Measurements from ENCODE around the gene TFPT. TPM values are rescaled to one million over a fixed set of nuclear protein-coding genes. Genes with fewer than 3 reads are reported as not detected.

Gene TFPT
- total RNA-seq, 4 donors from 2014 or later, result 7.8 to 16.5 (median 11.5) TPM

GRCh38 chr19:54141356-54141755 is 25.9 kb upstream of the TFPT start:
- TF ChIP-seq POLR2A (IDR thresholded peaks at IDR 0.05), result no peak
- H3K9me3 ChIP-seq, result no peaks in the 10 kb centered on the region
- no peak for DNase-seq (ENCODE audit: low spot score in 2 of 2)
- 61% methylated on average over 3 of the region's 3 CpGs for WGBS
- peaks cover 36% of the 10 kb centered on the region for H3K4me1 ChIP-seq
- no peaks in the 10 kb centered on the region for H3K27me3 ChIP-seq
- H3K36me3 ChIP-seq, result peaks cover 54% of the 10 kb centered on the region
- H3K27ac ChIP-seq, result no peak overlapping the region
- H3K4me3 ChIP-seq, result no peak overlapping the region

- H3K4me1 ChIP-seq, result peaks cover 51% of the 10 kb centered on the region
- no peaks in the 10 kb centered on the region for H3K9me3 ChIP-seq
- WGBS, result 27% methylated on average over 15 of the region's 31 CpGs
These were observed 23.2 kb upstream of the TFPT start for GRCh38 chr19:54138489-54139256.

GRCh38 chr19:54137699-54138488 is 22.4 kb upstream of the TFPT start, which contains the start of gene CNOT3:
CNOT3 (plus strand) TSS chr19:54137762; CDS start chr19:54142979, 5,217 bp downstream.
- Histone ChIP-seq H3K27ac (peak within 1 kb of the TSS; percentile 98), H3K27me3 (no peaks in the 10 kb centered on the region), H3K4me3 (peak within 1 kb of the TSS; percentile 100), H3K36me3 (peaks cover 19% of the 10 kb centered on the region), H3K9me3 (no peaks in the 10 kb centered on the region), H3K4me1 (peaks cover 51% of the 10 kb centered on the region)
- WGBS, result 0% methylated on average over 2 of the region's 103 CpGs
- no peak for DNase-seq (ENCODE audit: low spot score in 2 of 2)
- peak in 1 of 2 donors; percentile 71 for TF ChIP-seq POLR2A (IDR thresholded peaks at IDR 0.05)
- no peak for TF ChIP-seq EP300 (IDR thresholded peaks at IDR 0.05)
- TF ChIP-seq POLR2AphosphoS5 (IDR thresholded peaks at IDR 0.05), result peak in 1 of 3 donors; percentile 66
- TF ChIP-seq CTCF (IDR thresholded peaks at IDR 0.05), result no peak

More at GRCh38 chr19:54138489-54139256, 23.2 kb upstream of the TFPT start:
- H3K4me3 ChIP-seq, result peak overlapping the region; percentile 100
- TF ChIP-seq POLR2AphosphoS5 (IDR thresholded peaks at IDR 0.05), result no peak
- TF ChIP-seq CTCF (IDR thresholded peaks at IDR 0.05), result no peak
- TF ChIP-seq POLR2A (IDR thresholded peaks at IDR 0.05), result no peak
- no peak for TF ChIP-seq EP300 (IDR thresholded peaks at IDR 0.05)
- H3K27me3 ChIP-seq, result no peaks in the 10 kb centered on the region
- H3K27ac ChIP-seq, result peak overlapping the region; percentile 98
- no peak for DNase-seq (ENCODE audit: low spot score in 2 of 2)
- peaks cover 27% of the 10 kb centered on the region for H3K36me3 ChIP-seq

GRCh38 chr19:54136864-54137698 is 21.6 kb upstream of the TFPT start:
- H3K4me1 ChIP-seq, result peaks cover 51% of the 10 kb centered on the region
- under 1% methylated on average over 45 of the region's 46 CpGs for WGBS
- H3K4me3 ChIP-seq, result peak overlapping the region; percentile 100
- H3K9me3 ChIP-seq, result no peaks in the 10 kb centered on the region
- H3K36me3 ChIP-seq, result peaks cover 12% of the 10 kb centered on the region
- H3K27me3 ChIP-seq, result no peaks in the 10 kb centered on the region
- peak in 1 of 3 donors; percentile 56 for TF ChIP-seq POLR2AphosphoS5 (IDR thresholded peaks at IDR 0.05)
- no peak for TF ChIP-seq CTCF (IDR thresholded peaks at IDR 0.05)
- peak; percentile 100 for DNase-seq (ENCODE audit: low spot score in 2 of 2)
- peak overlapping the region; percentile 98 for H3K27ac ChIP-seq

- peak overlapping the region; percentile 58 for H3K27ac ChIP-seq
- DNase-seq (ENCODE audit: low spot score in 2 of 2), result peak in 1 of 2 donors; percentile 67
- WGBS, result 3% methylated on average over 30 of the region's 30 CpGs
These were observed 20.8 kb upstream of the TFPT start for GRCh38 chr19:54136086-54136863.

More at GRCh38 chr19:54136086-54136863, 20.8 kb upstream of the TFPT start:
- no peaks in the 10 kb centered on the region for H3K27me3 ChIP-seq
- peaks cover 17% of the 10 kb centered on the region for H3K36me3 ChIP-seq
- H3K9me3 ChIP-seq, result no peaks in the 10 kb centered on the region
- peak overlapping the region; percentile 53 for H3K4me3 ChIP-seq
- peaks cover 51% of the 10 kb centered on the region for H3K4me1 ChIP-seq
- TF ChIP-seq POLR2AphosphoS5 (IDR thresholded peaks at IDR 0.05), result no peak
- TF ChIP-seq EP300 (IDR thresholded peaks at IDR 0.05), result no peak
- no peak for TF ChIP-seq CTCF (IDR thresholded peaks at IDR 0.05)
- TF ChIP-seq POLR2A (IDR thresholded peaks at IDR 0.05), result no peak
